ENCODE results near the gene GJC1.

GRCh38 chr17:44752953-44753861 lies 76.9 kb downstream of the GJC1 start:
- no peak for TF ChIP-seq EZH2phosphoT487 (IDR thresholded peaks at IDR 0.05)
- TF ChIP-seq, protein P1, sequence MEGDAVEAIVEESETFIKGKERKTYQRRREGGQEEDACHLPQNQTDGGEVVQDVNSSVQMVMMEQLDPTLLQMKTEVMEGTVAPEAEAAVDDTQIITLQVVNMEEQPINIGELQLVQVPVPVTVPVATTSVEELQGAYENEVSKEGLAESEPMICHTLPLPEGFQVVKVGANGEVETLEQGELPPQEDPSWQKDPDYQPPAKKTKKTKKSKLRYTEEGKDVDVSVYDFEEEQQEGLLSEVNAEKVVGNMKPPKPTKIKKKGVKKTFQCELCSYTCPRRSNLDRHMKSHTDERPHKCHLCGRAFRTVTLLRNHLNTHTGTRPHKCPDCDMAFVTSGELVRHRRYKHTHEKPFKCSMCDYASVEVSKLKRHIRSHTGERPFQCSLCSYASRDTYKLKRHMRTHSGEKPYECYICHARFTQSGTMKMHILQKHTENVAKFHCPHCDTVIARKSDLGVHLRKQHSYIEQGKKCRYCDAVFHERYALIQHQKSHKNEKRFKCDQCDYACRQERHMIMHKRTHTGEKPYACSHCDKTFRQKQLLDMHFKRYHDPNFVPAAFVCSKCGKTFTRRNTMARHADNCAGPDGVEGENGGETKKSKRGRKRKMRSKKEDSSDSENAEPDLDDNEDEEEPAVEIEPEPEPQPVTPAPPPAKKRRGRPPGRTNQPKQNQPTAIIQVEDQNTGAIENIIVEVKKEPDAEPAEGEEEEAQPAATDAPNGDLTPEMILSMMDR (IDR thresholded peaks at IDR 0.05): no peak

Measured in neural progenitor cell (in vitro differentiated cells).